GM12878 (cell line): ENCODE data around the gene BAZ2B.

Experiments
- CEBPB ChIP-seq, 2 experiments: fragments of 150-350 bp in 1 of 2; IDR thresholded peaks; 2 replicates each; pipeline ENCODE4 v1.6.1; 2012 to 2014; ENCODE audit warnings: low read depth in 2 of 2, low read length in 2 of 2, borderline replicate concordance in 1 of 2, inconsistent platforms in 1 of 2
- NR2C2 ChIP-seq: IDR thresholded peaks from 2 replicates; pipeline ENCODE4 v1.6.1; 2011; ENCODE audit warnings: borderline replicate concordance, low read depth; ENCODE audit not compliant: control insufficient read depth, insufficient read length
- PAX8 ChIP-seq: fragments of 450-650 bp; IDR thresholded peaks from 2 replicates; pipeline ENCODE4 v1.6.1; 2017; ENCODE audit warnings: mild to moderate bottlenecking, moderate library complexity
- RCOR1 ChIP-seq: conservative IDR thresholded peaks from 2 replicates; pipeline ENCODE4 v1.6.1; 2012; ENCODE audit warnings: low read depth, low read length, improper control_type of control experiment
- TF ChIP-seq, protein P1 (sequence below): fragments of 450-650 bp; IDR thresholded peaks from 2 replicates; pipeline ENCODE4 v1.6.1; 2014; ENCODE audit warnings: mild to moderate bottlenecking
- TF ChIP-seq, protein P2 (sequence below), 3 experiments: IDR thresholded peaks in 2 of 3; conservative IDR thresholded peaks in 1 of 3; 2 replicates each; pipeline ENCODE4 v1.5.1; 2011; ENCODE audit warnings: low read depth in 3 of 3, low read length in 3 of 3, mild to moderate bottlenecking in 3 of 3, control low read depth in 2 of 3, moderate library complexity in 2 of 3, inconsistent platforms in 1 of 3, mixed read lengths in 1 of 3; ENCODE audit not compliant: control insufficient read depth in 2 of 3, insufficient read depth in 1 of 3; ENCODE audit errors: extremely low read depth in 1 of 3

DNA sequence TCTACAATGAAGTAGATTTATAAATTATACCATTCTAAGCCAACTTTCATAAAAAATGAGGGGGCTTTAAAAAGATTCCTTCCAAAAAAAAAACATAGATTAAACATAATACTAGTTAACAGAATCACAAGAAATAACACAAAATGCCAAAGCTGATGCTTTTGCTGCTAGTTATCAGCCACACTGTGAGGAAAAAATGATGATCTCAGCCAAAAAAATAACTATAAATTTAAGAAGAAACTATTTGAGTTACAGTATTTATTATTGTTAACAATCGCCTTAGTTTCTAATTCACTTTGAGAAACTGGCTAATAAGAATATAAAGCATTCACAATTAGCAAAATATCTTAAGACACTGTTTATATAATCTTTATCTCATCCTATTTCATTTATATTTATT is 27.1 kb downstream of the BAZ2B start:
- TF ChIP-seq, protein P1, sequence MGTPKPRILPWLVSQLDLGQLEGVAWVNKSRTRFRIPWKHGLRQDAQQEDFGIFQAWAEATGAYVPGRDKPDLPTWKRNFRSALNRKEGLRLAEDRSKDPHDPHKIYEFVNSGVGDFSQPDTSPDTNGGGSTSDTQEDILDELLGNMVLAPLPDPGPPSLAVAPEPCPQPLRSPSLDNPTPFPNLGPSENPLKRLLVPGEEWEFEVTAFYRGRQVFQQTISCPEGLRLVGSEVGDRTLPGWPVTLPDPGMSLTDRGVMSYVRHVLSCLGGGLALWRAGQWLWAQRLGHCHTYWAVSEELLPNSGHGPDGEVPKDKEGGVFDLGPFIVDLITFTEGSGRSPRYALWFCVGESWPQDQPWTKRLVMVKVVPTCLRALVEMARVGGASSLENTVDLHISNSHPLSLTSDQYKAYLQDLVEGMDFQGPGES = no peak
- no peak for TF ChIP-seq RCOR1
- TF ChIP-seq NR2C2 = no peak
- TF ChIP-seq, protein P2, sequence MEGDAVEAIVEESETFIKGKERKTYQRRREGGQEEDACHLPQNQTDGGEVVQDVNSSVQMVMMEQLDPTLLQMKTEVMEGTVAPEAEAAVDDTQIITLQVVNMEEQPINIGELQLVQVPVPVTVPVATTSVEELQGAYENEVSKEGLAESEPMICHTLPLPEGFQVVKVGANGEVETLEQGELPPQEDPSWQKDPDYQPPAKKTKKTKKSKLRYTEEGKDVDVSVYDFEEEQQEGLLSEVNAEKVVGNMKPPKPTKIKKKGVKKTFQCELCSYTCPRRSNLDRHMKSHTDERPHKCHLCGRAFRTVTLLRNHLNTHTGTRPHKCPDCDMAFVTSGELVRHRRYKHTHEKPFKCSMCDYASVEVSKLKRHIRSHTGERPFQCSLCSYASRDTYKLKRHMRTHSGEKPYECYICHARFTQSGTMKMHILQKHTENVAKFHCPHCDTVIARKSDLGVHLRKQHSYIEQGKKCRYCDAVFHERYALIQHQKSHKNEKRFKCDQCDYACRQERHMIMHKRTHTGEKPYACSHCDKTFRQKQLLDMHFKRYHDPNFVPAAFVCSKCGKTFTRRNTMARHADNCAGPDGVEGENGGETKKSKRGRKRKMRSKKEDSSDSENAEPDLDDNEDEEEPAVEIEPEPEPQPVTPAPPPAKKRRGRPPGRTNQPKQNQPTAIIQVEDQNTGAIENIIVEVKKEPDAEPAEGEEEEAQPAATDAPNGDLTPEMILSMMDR (IDR thresholded peaks at IDR 0.05 in 2 of 3, conservative IDR thresholded peaks at IDR 0.05 in 1 of 3; ENCODE audit: control insufficient read depth in 2 of 3, extremely low read depth in 1 of 3, insufficient read depth in 1 of 3, low read depth in 3 of 3, low read length in 3 of 3) = no peak
- TF ChIP-seq CEBPB (IDR thresholded peaks at IDR 0.05; ENCODE audit: borderline replicate concordance in 1 of 2, low read depth in 2 of 2, low read length in 2 of 2) = no peak
- TF ChIP-seq PAX8 = no peak
